ENCODE results near the gene PRR5L. TPM values are rescaled to one million over a fixed set of nuclear protein-coding genes. Genes with fewer than 3 reads are reported as not detected.

The PRR5L gene
- total RNA-seq, 4 donors from 2014 or later: 2.2 to 10.9 (median 3.5) TPM

- peaks cover 14% of the 10 kb centered on the region for H3K4me1 ChIP-seq
- no peaks in the 10 kb centered on the region for H3K27me3 ChIP-seq
- peaks cover 3% of the 10 kb centered on the region for H3K36me3 ChIP-seq
- H3K27ac ChIP-seq: no peak overlapping the region
- H3K4me3 ChIP-seq: no peak overlapping the region
- TF ChIP-seq POLR2AphosphoS5 (IDR thresholded peaks at IDR 0.05): no peak
- TF ChIP-seq EP300 (IDR thresholded peaks at IDR 0.05): no peak
- TF ChIP-seq, protein P1, sequence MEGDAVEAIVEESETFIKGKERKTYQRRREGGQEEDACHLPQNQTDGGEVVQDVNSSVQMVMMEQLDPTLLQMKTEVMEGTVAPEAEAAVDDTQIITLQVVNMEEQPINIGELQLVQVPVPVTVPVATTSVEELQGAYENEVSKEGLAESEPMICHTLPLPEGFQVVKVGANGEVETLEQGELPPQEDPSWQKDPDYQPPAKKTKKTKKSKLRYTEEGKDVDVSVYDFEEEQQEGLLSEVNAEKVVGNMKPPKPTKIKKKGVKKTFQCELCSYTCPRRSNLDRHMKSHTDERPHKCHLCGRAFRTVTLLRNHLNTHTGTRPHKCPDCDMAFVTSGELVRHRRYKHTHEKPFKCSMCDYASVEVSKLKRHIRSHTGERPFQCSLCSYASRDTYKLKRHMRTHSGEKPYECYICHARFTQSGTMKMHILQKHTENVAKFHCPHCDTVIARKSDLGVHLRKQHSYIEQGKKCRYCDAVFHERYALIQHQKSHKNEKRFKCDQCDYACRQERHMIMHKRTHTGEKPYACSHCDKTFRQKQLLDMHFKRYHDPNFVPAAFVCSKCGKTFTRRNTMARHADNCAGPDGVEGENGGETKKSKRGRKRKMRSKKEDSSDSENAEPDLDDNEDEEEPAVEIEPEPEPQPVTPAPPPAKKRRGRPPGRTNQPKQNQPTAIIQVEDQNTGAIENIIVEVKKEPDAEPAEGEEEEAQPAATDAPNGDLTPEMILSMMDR (IDR thresholded peaks at IDR 0.05): no peak
- TF ChIP-seq POLR2A (IDR thresholded peaks at IDR 0.05): no peak
- DNase-seq (ENCODE audit: low spot score in 2 of 2): no peak
- H3K9me3 ChIP-seq: no peaks in the 10 kb centered on the region
- WGBS: 82% methylated on average over 2 of the region's 2 CpGs
Observed at GRCh38 chr11:36447514-36447913, 151.4 kb downstream of the PRR5L start.

GRCh38 chr11:36447947-36448346 is 151.9 kb downstream of the PRR5L start:
- H3K4me1 ChIP-seq: peaks cover 18% of the 10 kb centered on the region
- no peaks in the 10 kb centered on the region for H3K27me3 ChIP-seq
- no peak for DNase-seq (ENCODE audit: low spot score in 2 of 2)

DNA sequence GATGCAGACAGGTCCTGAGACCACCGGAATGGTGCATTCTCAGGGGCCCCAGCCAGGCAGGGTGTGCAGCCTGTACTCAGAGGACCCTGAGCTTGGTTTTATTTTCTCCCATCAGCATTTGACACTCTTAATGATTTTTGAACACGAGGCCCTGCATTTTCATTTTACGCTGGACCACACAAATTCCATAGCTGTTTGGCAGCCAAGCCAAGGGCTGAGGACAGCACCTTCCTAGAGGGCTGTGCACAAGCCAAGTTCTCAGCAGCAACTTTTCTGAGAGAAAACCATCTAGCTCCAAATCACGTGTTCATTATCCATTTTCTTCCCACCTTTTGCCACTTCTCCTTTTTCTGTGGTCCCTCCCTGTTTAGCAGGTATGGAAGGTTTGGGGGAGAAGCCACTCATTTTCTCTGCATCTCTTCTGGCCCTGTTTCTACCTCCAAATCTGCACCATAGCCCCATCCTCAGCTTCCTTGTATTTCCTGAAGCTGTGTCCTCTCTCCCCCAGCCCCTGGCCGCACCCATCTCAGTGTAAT is 153.5 kb downstream of the PRR5L start:
- no peak overlapping the region for H3K4me3 ChIP-seq

More at GRCh38 chr11:36447947-36448346, 151.9 kb downstream of the PRR5L start:
- Histone ChIP-seq H3K36me3 (peaks cover 3% of the 10 kb centered on the region), H3K27ac (no peak overlapping the region), H3K4me3 (no peak overlapping the region), H3K9me3 (no peaks in the 10 kb centered on the region)
- TF ChIP-seq POLR2AphosphoS5 (IDR thresholded peaks at IDR 0.05) (no peak), EP300 (IDR thresholded peaks at IDR 0.05) (no peak), POLR2A (IDR thresholded peaks at IDR 0.05) (no peak)
- TF ChIP-seq, protein P1 (IDR thresholded peaks at IDR 0.05): no peak
- 61% methylated on average over 8 of the region's 8 CpGs for WGBS

GRCh38 chr11:36450110-36450572 is 154.1 kb downstream of the PRR5L start:
- WGBS: 24% methylated on average over 3 of the region's 3 CpGs
- H3K9me3 ChIP-seq: no peaks in the 10 kb centered on the region
- peaks cover 24% of the 10 kb centered on the region for H3K4me1 ChIP-seq
- TF ChIP-seq POLR2AphosphoS5 (IDR thresholded peaks at IDR 0.05): no peak
- TF ChIP-seq POLR2A (IDR thresholded peaks at IDR 0.05): no peak
- TF ChIP-seq EP300 (IDR thresholded peaks at IDR 0.05): no peak
- TF ChIP-seq, protein P1 (IDR thresholded peaks at IDR 0.05): no peak
- H3K27ac ChIP-seq: no peak overlapping the region
- H3K27me3 ChIP-seq: no peaks in the 10 kb centered on the region
- DNase-seq (ENCODE audit: low spot score in 2 of 2): no peak
- no peak overlapping the region for H3K4me3 ChIP-seq
- H3K36me3 ChIP-seq: peaks cover 3% of the 10 kb centered on the region

More for the DNA sequence above, 153.5 kb downstream of the PRR5L start:
- Histone ChIP-seq H3K27ac (no peak overlapping the region), H3K9me3 (no peaks in the 10 kb centered on the region), H3K27me3 (no peaks in the 10 kb centered on the region), H3K36me3 (peaks cover 3% of the 10 kb centered on the region), H3K4me1 (peaks cover 19% of the 10 kb centered on the region)
- WGBS: 66% methylated on average over 5 of the region's 5 CpGs
- no peak for TF ChIP-seq POLR2A (IDR thresholded peaks at IDR 0.05)
- no peak for TF ChIP-seq POLR2AphosphoS5 (IDR thresholded peaks at IDR 0.05)
- TF ChIP-seq, protein P1 (IDR thresholded peaks at IDR 0.05): no peak
- TF ChIP-seq EP300 (IDR thresholded peaks at IDR 0.05): no peak
- no peak for DNase-seq (ENCODE audit: low spot score in 2 of 2)

DNA sequence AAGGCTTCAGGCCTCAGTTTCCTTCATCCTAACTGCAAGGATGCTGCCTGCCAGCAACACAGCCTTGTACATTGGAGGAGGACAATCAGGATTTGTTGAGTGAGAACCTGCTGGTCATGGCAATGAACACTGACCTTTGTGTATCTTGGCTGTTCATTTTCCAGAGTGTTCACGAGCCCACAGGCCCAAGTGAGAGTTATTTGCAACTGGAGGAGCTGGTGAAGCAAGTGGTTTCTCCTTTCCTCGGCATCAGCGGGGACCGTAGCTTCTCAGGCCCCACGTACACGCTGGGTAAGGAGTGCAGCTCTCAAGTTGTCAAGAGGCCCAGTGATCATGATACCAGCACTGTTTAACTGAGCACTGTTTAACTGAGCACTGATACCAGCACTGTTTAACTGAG is 155.0 kb downstream of the PRR5L start:
- Histone ChIP-seq H3K9me3 (no peaks in the 10 kb centered on the region), H3K27ac (no peak overlapping the region), H3K36me3 (peaks cover 3% of the 10 kb centered on the region), H3K4me3 (no peak overlapping the region), H3K27me3 (no peaks in the 10 kb centered on the region), H3K4me1 (peaks cover 31% of the 10 kb centered on the region)
- TF ChIP-seq, protein P1 (IDR thresholded peaks at IDR 0.05): no peak
- TF ChIP-seq EP300 (IDR thresholded peaks at IDR 0.05): no peak
- no peak for TF ChIP-seq POLR2AphosphoS5 (IDR thresholded peaks at IDR 0.05)
- no peak for TF ChIP-seq POLR2A (IDR thresholded peaks at IDR 0.05)
- no peak for DNase-seq (ENCODE audit: low spot score in 2 of 2)
- 91% methylated on average over 6 of the region's 6 CpGs for WGBS
